GM12864 (cell line): ENCODE measurements around the gene NHP2.

Source experiments
- DNase-seq: peaks from one replicate; pipeline ENCODE4 v3.0.0-alpha.2; 2011; ENCODE audit warnings: low read depth
- H3K4me3 ChIP-seq: 2 replicates; pipeline ENCODE4 v1.5.1; 2011; ENCODE audit warnings: mild to moderate bottlenecking, low read depth, low read length, control low read depth
- TF ChIP-seq, protein P1 (sequence below): IDR thresholded peaks from 2 replicates; pipeline ENCODE4 v1.5.1; 2011; ENCODE audit warnings: low read depth, mild to moderate bottlenecking, moderate library complexity, low read length, control low read depth, inconsistent platforms; ENCODE audit errors: missing control alignments

NHP2 gene

DNA sequence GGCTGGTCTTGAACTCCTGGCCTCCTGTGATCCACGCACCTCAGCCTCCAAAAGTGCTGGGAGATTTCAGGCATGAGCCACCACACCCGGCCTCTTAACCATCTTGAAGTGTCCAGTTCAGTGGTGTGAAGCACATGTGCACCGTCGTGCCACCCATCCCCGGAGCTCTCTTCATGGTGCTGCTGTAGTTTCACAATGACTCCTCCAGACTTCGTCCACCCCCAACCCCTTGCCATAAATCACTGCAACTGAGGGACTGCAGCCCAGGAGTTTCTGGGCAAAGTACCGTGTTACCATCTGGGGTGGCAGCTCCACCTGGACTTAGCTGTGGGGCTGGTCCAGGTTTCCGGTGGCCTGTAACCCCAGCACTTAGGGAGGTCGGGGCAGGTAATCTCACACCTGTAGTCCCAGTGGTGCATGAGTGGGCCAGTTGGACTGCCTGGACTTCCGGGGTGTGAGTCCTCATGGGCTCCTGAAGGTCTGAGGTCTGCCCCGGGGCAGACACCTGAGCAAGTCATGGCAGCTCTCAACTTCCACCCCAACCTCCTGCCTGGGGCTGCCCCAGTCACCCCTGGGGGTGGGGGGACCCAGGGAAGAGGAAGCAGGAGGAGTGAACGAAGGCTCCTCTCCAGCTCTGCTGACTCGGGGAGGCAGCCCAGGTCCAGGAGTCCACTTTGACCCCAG lies 47.0 kb downstream of the NHP2 start:
- TF ChIP-seq, protein P1, sequence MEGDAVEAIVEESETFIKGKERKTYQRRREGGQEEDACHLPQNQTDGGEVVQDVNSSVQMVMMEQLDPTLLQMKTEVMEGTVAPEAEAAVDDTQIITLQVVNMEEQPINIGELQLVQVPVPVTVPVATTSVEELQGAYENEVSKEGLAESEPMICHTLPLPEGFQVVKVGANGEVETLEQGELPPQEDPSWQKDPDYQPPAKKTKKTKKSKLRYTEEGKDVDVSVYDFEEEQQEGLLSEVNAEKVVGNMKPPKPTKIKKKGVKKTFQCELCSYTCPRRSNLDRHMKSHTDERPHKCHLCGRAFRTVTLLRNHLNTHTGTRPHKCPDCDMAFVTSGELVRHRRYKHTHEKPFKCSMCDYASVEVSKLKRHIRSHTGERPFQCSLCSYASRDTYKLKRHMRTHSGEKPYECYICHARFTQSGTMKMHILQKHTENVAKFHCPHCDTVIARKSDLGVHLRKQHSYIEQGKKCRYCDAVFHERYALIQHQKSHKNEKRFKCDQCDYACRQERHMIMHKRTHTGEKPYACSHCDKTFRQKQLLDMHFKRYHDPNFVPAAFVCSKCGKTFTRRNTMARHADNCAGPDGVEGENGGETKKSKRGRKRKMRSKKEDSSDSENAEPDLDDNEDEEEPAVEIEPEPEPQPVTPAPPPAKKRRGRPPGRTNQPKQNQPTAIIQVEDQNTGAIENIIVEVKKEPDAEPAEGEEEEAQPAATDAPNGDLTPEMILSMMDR, result no peak
- DNase-seq, result no peak
- H3K4me3 ChIP-seq, result no peak overlapping the region

- H3K4me3 ChIP-seq, result no peak overlapping the region
- TF ChIP-seq, protein P1, result no peak
- DNase-seq, result no peak
Observed at GRCh38 chr5:178106086-178106485, 47.6 kb downstream of the NHP2 start.

DNA sequence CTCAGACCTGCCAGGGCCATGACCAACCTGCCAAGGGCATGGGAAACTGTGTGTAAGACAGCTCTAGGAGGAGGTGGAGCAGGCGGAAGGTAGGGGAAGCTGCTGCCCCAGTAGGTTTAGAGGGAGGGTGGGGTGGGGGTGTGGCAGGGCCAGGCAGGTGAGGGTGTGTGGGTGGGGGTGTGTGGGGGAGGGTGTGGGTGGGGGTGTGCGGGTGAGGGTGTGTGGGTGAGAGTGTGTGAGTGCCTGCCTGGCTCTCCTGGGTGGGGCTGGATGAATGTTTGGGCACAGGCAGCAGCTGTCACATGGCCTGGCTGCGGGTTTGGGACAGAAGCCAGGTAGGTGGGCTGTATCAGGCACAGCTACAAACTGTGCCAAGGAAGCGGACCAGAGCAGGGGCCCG lies 49.2 kb downstream of the NHP2 start:
- H3K4me3 ChIP-seq, result no peak overlapping the region
- TF ChIP-seq, protein P1, result no peak
- no peak for DNase-seq

- H3K4me3 ChIP-seq, result no peak overlapping the region
- TF ChIP-seq, protein P1, result no peak
- no peak for DNase-seq
Observed at GRCh38 chr5:178103612-178104011, 50.1 kb downstream of the NHP2 start.
